Liver (tissue), 3 donors: ENCODE results near the gene COL4A3.

Source experiments
- CTCF ChIP-seq: fragments of 150-350 bp; IDR thresholded peaks from 2 replicates; pipeline ENCODE4 v1.5.1; 2017; ENCODE audit warnings: improper control_type of control experiment, low read depth, low read length; ENCODE audit not compliant: missing input control
- EGR1 ChIP-seq, 2 donors: IDR thresholded peaks; 2 replicates each; pipeline ENCODE4 v1.6.1; 2016 to 2018; ENCODE audit warnings: antibody characterized with exemption in 2 of 2, low read depth in 2 of 2
- FOXA1 ChIP-seq: IDR thresholded peaks from 2 replicates; pipeline ENCODE4 v1.6.1; 2016; ENCODE audit warnings: antibody characterized with exemption
- FOXA2 ChIP-seq: IDR thresholded peaks from 2 replicates; pipeline ENCODE4 v1.6.1; 2016; ENCODE audit warnings: antibody characterized with exemption
- GABPA ChIP-seq, 2 donors: IDR thresholded peaks in 1 of 2; conservative IDR thresholded peaks in 1 of 2; 2 replicates each; pipeline ENCODE4 v1.6.1; 2016; ENCODE audit warnings: antibody characterized with exemption in 2 of 2, mild to moderate bottlenecking in 1 of 2, moderate library complexity in 1 of 2
- HNF4G ChIP-seq: IDR thresholded peaks from 2 replicates; pipeline ENCODE4 v1.6.1; 2016; ENCODE audit warnings: antibody characterized with exemption
- JUND ChIP-seq, 2 donors: IDR thresholded peaks; 2 replicates each; pipeline ENCODE4 v1.6.1; 2016; ENCODE audit warnings: antibody characterized with exemption in 2 of 2
- NR2F2 ChIP-seq: IDR thresholded peaks from 2 replicates; pipeline ENCODE4 v1.6.1; 2016; ENCODE audit warnings: antibody characterized with exemption
- RXRA ChIP-seq, 2 donors: IDR thresholded peaks; 2 replicates each; pipeline ENCODE4 v1.6.1; 2017 to 2018; ENCODE audit warnings: antibody characterized with exemption in 2 of 2, mild to moderate bottlenecking in 1 of 2
- SP1 ChIP-seq: IDR thresholded peaks from 2 replicates; pipeline ENCODE4 v1.6.1; 2018; ENCODE audit warnings: antibody characterized with exemption, mild to moderate bottlenecking
- TAF1 ChIP-seq: conservative IDR thresholded peaks from 2 replicates; pipeline ENCODE4 v1.6.1; 2016; ENCODE audit warnings: antibody characterized with exemption, mild to moderate bottlenecking
- YY1 ChIP-seq: IDR thresholded peaks from 2 replicates; pipeline ENCODE4 v1.6.1; 2016; ENCODE audit warnings: antibody characterized with exemption, mild to moderate bottlenecking
- donor health status: healthy.
- donor health status: healthy.

- no peak for TF ChIP-seq YY1
- TF ChIP-seq EGR1 (IDR thresholded peaks at IDR 0.05; ENCODE audit: low read depth in 2 of 2), result no peak
- TF ChIP-seq CTCF, result no peak
- TF ChIP-seq JUND (IDR thresholded peaks at IDR 0.05), result no peak
- no peak for TF ChIP-seq TAF1
- no peak for TF ChIP-seq RXRA (IDR thresholded peaks at IDR 0.05)
- no peak for TF ChIP-seq SP1
- TF ChIP-seq FOXA2, result no peak
- no peak for TF ChIP-seq HNF4G
- TF ChIP-seq GABPA (IDR thresholded peaks at IDR 0.05 in 1 of 2, conservative IDR thresholded peaks at IDR 0.05 in 1 of 2), result no peak
- no peak for TF ChIP-seq NR2F2
- no peak for TF ChIP-seq FOXA1
Observed at GRCh38 chr2:227206406-227206805, 42.0 kb downstream of the COL4A3 start.
